BJ (cell line): ENCODE data around the gene BID. TPM values are rescaled to one million over a fixed set of nuclear protein-coding genes. Genes with fewer than 3 reads are reported as not detected.

Experiments used
- CTCF ChIA-PET: fragments of 350-600 bp; formaldehyde crosslinking; extraction: SDS; loops from one replicate; lab custom pipeline; 2021; ENCODE audit warnings: antibody characterized with exemption, inconsistent platforms; lab: Yijun Ruan, JAX
- POLR2A ChIA-PET: fragments of 300-600 bp; sonication (Branson Sonifier 250); formaldehyde crosslinking; extraction: SDS; loops from one replicate; lab custom pipeline; 2021; ENCODE audit warnings: antibody characterized with exemption; lab: Charles Lee
- DNase-seq: peaks from one replicate; pipeline ENCODE4 v3.0.0-alpha.2; 2011; ENCODE audit warnings: low read depth
- H3K27me3 ChIP-seq: 2 replicates; pipeline ENCODE4 v1.6.0; 2011; ENCODE audit warnings: low read length; ENCODE audit not compliant: control insufficient read depth, insufficient read depth
- H3K36me3 ChIP-seq: 2 replicates; pipeline ENCODE4 v1.5.1; 2011; ENCODE audit warnings: low read length; ENCODE audit not compliant: control insufficient read depth, insufficient read depth
- H3K4me3 ChIP-seq: 2 replicates; pipeline ENCODE4 v1.5.1; 2011; ENCODE audit warnings: low read depth, mild to moderate bottlenecking, control low read depth, low read length
- polyA plus RNA-seq: library from polyadenylated mRNA; depleted of rRNA; stranded (reverse); fragments of >200 nt; gene quantifications from 2 replicates; pipeline ENCODE4 v1.2.3, GENCODE V29; 2011
- TF ChIP-seq, protein P1 (sequence below): IDR thresholded peaks from 2 replicates; pipeline ENCODE4 v1.5.1; 2011; ENCODE audit warnings: low read depth, mild to moderate bottlenecking, control low read depth, inconsistent platforms, low read length, moderate library complexity; ENCODE audit not compliant: insufficient read depth

BID gene
- polyA plus RNA-seq, 1 experiment, result 96.4 TPM

DNA sequence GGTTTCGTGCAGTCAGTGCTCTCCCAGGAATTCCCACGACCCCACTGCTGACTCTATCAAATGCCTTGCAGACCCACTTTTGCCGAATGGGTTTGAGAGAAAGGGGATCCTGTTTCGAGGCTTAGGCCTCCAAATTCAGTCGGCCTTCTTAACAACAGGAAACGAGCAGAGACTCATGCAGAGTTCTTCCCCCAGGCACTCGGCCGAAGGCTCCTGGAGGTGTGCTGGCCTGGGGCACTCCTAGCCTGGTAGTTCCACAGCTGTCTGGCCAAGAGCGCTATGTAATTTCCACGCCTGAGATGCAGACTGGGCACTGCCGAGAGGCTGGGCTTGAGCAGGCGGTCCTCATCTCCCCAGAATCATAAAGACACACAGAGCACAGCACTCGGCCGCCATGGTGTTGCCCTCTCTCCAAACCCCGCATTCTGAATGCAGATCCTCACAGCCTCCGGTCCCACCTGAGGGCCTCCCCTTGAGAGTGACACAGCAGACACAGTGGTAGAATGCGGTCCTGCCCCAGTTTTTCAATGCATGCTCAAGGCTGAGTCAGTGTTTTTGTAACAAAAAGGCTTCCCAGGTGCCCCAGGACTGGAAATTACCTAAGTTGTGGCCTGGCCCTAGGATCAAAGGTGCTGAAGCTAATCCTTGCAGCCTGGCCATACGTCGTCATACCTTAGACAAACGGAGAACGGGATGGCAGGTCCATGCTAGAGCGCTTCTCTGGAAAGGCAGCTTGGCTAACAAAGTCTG, 30.2 kb upstream of the BID start:
- ChIA-PET CTCF (interaction anchor here (1.1 to 1.4 kb wide), 2 partner anchors 11 to 18 kb away, joined by 3 read pairs; no protein-coding TSS in a partner anchor), POLR2A (no interaction called here)
- no peak for DNase-seq
- Histone ChIP-seq H3K27me3 (no peaks in the 10 kb centered on the region), H3K4me3 (no peak overlapping the region), H3K36me3 (peaks cover 13% of the 10 kb centered on the region)
- TF ChIP-seq, protein P1, sequence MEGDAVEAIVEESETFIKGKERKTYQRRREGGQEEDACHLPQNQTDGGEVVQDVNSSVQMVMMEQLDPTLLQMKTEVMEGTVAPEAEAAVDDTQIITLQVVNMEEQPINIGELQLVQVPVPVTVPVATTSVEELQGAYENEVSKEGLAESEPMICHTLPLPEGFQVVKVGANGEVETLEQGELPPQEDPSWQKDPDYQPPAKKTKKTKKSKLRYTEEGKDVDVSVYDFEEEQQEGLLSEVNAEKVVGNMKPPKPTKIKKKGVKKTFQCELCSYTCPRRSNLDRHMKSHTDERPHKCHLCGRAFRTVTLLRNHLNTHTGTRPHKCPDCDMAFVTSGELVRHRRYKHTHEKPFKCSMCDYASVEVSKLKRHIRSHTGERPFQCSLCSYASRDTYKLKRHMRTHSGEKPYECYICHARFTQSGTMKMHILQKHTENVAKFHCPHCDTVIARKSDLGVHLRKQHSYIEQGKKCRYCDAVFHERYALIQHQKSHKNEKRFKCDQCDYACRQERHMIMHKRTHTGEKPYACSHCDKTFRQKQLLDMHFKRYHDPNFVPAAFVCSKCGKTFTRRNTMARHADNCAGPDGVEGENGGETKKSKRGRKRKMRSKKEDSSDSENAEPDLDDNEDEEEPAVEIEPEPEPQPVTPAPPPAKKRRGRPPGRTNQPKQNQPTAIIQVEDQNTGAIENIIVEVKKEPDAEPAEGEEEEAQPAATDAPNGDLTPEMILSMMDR, result no peak

DNA sequence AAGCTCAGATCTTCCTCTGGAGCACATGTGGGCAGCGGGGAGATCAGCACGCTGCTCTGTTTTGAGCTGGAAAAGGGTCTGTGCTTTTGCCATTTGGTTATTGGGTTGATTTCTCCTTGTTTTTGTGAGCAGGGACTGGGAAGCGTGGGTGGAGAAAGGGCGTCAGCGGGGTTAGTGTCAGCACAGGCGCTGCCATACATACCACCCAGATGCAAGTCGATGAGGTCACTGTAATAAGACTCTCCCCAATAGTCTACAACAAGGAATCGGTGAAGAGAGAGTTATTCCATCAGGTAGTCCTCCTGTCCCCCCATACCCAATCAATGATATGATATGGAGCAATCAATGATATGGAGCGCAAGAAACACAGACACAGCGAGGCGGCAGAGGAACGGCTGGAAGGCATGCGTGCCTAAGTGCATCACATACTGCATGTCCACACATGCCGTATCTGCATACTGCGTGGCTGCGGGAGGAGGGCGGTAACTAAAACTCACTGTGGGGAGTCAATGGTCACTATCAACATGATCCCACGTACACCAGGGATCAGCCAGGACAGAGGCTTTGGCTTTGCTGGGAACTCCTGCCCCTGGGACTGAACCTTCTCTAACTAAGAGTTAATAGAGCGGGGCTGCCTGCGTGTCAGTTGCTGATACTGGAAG, 29.5 kb upstream of the BID start:
- Histone ChIP-seq H3K36me3 (peaks cover 10% of the 10 kb centered on the region), H3K4me3 (no peak overlapping the region), H3K27me3 (no peaks in the 10 kb centered on the region)
- TF ChIP-seq, protein P1, result no peak
- ChIA-PET POLR2A (no interaction called here), CTCF (interaction anchor here (1.2 kb wide), 1 partner anchor 15 kb away, joined by 3 read pairs; no protein-coding TSS in a partner anchor)
- DNase-seq, result no peak

GRCh38 chr22:17802822-17803221, 28.6 kb upstream of the BID start:
- H3K36me3 ChIP-seq, result peaks cover 7% of the 10 kb centered on the region
- TF ChIP-seq, protein P1, result no peak
- POLR2A ChIA-PET, result no interaction called here
- no peaks in the 10 kb centered on the region for H3K27me3 ChIP-seq
- H3K4me3 ChIP-seq, result no peak overlapping the region
- DNase-seq, result no peak
- CTCF ChIA-PET, result interaction anchor here (1.2 kb wide), 1 partner anchor 16 kb away, joined by 3 read pairs; no protein-coding TSS in a partner anchor

DNA sequence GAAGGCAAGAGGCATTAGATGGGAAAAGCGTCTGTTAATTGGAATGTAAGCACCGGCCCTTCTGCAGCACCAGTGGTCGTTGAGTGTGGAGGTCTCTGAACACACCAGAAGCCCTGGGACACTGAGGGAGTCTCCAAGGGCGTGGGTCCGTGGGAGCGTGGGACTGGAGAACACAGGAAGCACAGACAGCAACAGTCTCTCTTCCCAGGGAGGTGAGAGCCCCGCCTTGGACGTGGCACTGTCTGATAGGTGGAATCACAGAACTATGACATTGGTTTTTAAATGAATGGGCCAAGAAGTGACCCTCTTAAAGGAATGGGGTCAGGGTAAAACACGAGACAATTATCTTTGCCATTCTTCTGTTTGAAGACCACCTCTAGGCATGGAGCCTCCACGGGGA, 28.1 kb upstream of the BID start:
- POLR2A ChIA-PET, result no interaction called here
- Histone ChIP-seq H3K4me3 (no peak overlapping the region), H3K27me3 (no peaks in the 10 kb centered on the region), H3K36me3 (peaks cover 7% of the 10 kb centered on the region; the same call in 1 of the 2 replicates)
- no peak for DNase-seq
- CTCF ChIA-PET, result interaction anchor here (1.2 kb wide), 1 partner anchor 16 kb away, joined by 3 read pairs; no protein-coding TSS in a partner anchor
- TF ChIP-seq, protein P1, result no peak

DNA sequence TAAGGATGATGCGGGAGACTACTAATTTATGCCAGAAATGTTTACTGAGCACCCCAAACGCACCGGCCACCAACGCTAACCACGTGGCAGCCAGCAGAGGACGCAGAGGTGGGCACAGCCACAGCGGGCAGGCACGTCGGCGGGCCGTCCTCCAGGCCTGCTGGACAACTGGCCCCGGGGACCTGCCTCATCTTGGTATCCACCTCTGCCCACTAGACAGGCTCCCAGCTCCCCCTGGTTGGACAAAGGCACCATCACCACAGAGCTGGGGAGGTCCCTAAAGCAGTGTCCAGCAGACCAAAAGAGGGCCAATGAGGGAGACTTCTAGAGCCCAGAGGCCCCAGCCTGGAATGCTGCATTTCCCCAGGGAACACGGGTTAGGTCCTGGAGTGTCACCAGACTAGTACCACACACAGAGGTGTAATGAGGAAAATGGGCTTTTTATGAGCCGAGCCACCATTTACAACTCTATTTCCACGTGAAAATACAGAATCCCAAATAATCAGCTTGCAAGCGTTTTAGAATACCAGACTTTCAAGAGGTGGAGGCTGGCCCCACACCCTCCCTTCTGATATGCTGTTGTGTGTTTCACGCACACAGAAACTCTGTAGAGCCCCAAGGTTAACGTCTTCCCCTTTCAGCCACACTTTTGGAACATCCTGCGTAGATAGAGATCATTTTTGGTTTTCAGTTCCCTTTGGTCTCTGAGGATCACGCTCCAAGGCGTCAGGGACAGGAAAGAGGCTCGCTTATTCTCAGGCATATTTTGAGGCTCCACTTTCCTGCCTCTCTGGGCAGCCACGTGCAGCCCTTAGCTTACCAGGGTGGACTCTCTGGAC, 23.7 kb upstream of the BID start:
- H3K27me3 ChIP-seq, result no peaks in the 10 kb centered on the region
- TF ChIP-seq, protein P1, result no peak
- ChIA-PET CTCF (no interaction called here), POLR2A (interaction anchor here (0.5 kb wide), 1 partner anchor 14 kb away, joined by 3 read pairs; no protein-coding TSS in a partner anchor)
- H3K4me3 ChIP-seq, result no peak overlapping the region
- no peak for DNase-seq
- H3K36me3 ChIP-seq, result peaks cover 1% of the 10 kb centered on the region
